Glomerular endothelial cell (primary cell): Measurements from ENCODE around the gene LDHA. TPM values are rescaled to one million over a fixed set of nuclear protein-coding genes. Genes with fewer than 3 reads are reported as not detected.

Experiments
- DNase-seq: peaks from one replicate; pipeline ENCODE4 v3.0.0-alpha.2; 2011; ENCODE audit warnings: low read depth, low spot score; ENCODE audit errors: extremely low read depth
- total RNA-seq: library from RNA; depleted of rRNA; stranded (reverse); fragments of >200 nt; gene quantifications from 2 replicates; pipeline ENCODE4 v1.2.3, GENCODE V29; 2015

Gene LDHA
- total RNA-seq: 520 and 576 TPM in 2 replicates

GRCh38 chr11:18394275-18394927 is at the start of gene LDHA:
Gene LDHA (plus strand): TSS chr11:18394563. CDS start chr11:18396843, 2,280 bp downstream.
- peak; percentile 27 for DNase-seq

- no peak for DNase-seq
Observed at GRCh38 chr11:18347471-18348125, 46.8 kb upstream of the LDHA start.

- DNase-seq: no peak
Observed at GRCh38 chr11:18352581-18352980, 41.8 kb upstream of the LDHA start.

- DNase-seq: no peak
Observed at GRCh38 chr11:18358646-18359045, 35.7 kb upstream of the LDHA start.

GRCh38 chr11:18361154-18361553 is 33.2 kb upstream of the LDHA start:
- no peak for DNase-seq

- DNase-seq: no peak
Observed at GRCh38 chr11:18364495-18365073, 29.8 kb upstream of the LDHA start.

- no peak for DNase-seq
Observed at GRCh38 chr11:18365741-18366140, 28.6 kb upstream of the LDHA start.

GRCh38 chr11:18366286-18366685 is 28.1 kb upstream of the LDHA start:
- DNase-seq: no peak

GRCh38 chr11:18367431-18367830 is 26.9 kb upstream of the LDHA start:
- DNase-seq: no peak

- no peak for DNase-seq
Observed at GRCh38 chr11:18368221-18368620, 26.1 kb upstream of the LDHA start.

- DNase-seq: no peak
Observed at GRCh38 chr11:18369398-18369797, 25.0 kb upstream of the LDHA start.

- DNase-seq: no peak
Observed at GRCh38 chr11:18371279-18371678, 23.1 kb upstream of the LDHA start.

- no peak for DNase-seq
Observed at GRCh38 chr11:18372201-18372600, 22.2 kb upstream of the LDHA start.

- no peak for DNase-seq
Observed at GRCh38 chr11:18374956-18375355, 19.4 kb upstream of the LDHA start.

- DNase-seq: no peak
Observed at GRCh38 chr11:18375941-18376340, 18.4 kb upstream of the LDHA start.

GRCh38 chr11:18379201-18379600 is 15.2 kb upstream of the LDHA start:
- DNase-seq: no peak

- DNase-seq: no peak
Observed at GRCh38 chr11:18383388-18384156, 10.8 kb upstream of the LDHA start.

GRCh38 chr11:18384157-18384641 is 10.2 kb upstream of the LDHA start:
- DNase-seq: peak; percentile 34

- no peak for DNase-seq
Observed at GRCh38 chr11:18390088-18390487, 4.3 kb upstream of the LDHA start.

- no peak for DNase-seq
Observed at GRCh38 chr11:18392434-18393321, 1.7 kb upstream of the LDHA start.
